Activated CD4-positive, CD25-positive, alpha-beta regulatory T cell (primary cell): ENCODE measurements around the gene TRAF3IP3.

ENCODE experiments used
- DNase-seq, 4 experiments: peaks; one replicate each; lab custom pipeline; 2025; lab: John Stamatoyannopoulos, UW

TRAF3IP3 gene

GRCh38 chr1:209829716-209830115 lies 73.9 kb downstream of the TRAF3IP3 start:
- no peak for DNase-seq

DNA sequence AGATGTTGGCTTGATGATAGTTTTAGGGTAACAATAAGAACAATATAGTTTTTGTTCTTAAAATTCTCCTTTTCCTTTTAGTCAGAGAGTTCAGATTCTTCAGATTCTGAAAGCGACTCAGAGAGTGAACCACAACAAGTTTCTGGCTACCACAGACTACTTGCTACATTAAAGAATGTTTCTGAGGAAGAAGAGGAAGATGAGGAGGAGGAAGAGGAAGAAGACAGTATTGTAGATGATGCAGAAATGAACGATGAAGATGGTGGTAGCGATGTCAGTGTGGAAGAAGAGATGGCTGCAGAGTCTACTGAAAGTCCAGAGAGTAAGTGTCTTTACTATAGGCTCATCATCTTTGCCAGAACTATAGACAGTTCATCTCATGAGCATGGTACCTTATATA lies 74.9 kb downstream of the TRAF3IP3 start:
- no peak for DNase-seq

DNA sequence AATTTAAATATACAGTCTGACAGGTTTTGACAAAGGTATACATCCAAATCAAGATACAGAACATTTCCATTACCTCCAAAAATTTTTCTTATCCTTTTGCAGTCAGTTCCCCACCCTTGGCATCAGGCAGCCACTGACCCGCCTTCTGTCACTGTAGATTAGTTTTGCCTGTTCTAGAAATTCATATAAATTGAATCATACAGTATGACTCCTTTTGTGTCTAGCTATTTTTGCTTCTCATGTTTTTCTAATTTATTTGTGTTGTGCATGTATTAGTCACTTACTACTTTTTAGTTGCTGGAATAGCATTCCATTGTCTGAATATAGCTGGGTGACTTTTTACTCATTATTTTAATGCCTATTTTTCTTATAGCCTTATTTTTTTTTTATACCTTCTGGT lies 75.8 kb downstream of the TRAF3IP3 start:
- no peak for DNase-seq
